SU-DHL-6 (cell line): ENCODE data around the gene RCAN1.

Experiments used
- EZH2phosphoT487 ChIP-seq: fragments of 200-600 bp; sonication (generic), shearing (Covaris generic); conservative IDR thresholded peaks from 2 replicates; pipeline ENCODE4 v1.6.1; 2018; ENCODE audit warnings: mild to moderate bottlenecking, antibody characterized with exemption, low read length, moderate library complexity, mixed read lengths
- TF ChIP-seq, protein P1 (sequence below): fragments of 200-600 bp; sonication (generic); IDR thresholded peaks from one replicate; pipeline ENCODE4 v1.5.1; 2017; ENCODE audit warnings: antibody characterized with exemption, mild to moderate bottlenecking, low read length, moderate library complexity; ENCODE audit not compliant: insufficient read depth, poor library complexity, severe bottlenecking

DNA sequence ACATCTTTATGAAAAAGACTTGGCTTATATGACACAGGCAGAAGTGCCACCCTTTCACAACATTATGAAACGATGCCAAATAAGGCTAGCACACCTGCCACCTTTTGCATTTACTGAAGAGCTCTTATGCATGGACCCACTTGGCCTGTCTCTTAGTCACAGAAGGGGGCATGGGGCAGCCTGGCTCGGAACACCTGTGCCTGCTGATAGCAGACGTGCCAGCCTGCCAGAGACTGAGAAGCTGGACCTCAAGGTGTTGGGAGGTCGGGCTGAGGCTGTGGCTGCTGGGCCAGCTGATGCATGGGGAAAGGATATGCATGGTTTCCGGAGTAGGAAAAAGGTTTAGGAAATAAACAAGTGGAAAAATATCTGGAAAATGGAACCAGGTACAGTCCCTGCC is 21.5 kb downstream of the RCAN1 start:
- TF ChIP-seq, protein P1, sequence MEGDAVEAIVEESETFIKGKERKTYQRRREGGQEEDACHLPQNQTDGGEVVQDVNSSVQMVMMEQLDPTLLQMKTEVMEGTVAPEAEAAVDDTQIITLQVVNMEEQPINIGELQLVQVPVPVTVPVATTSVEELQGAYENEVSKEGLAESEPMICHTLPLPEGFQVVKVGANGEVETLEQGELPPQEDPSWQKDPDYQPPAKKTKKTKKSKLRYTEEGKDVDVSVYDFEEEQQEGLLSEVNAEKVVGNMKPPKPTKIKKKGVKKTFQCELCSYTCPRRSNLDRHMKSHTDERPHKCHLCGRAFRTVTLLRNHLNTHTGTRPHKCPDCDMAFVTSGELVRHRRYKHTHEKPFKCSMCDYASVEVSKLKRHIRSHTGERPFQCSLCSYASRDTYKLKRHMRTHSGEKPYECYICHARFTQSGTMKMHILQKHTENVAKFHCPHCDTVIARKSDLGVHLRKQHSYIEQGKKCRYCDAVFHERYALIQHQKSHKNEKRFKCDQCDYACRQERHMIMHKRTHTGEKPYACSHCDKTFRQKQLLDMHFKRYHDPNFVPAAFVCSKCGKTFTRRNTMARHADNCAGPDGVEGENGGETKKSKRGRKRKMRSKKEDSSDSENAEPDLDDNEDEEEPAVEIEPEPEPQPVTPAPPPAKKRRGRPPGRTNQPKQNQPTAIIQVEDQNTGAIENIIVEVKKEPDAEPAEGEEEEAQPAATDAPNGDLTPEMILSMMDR: no peak
- no peak for TF ChIP-seq EZH2phosphoT487
